ENCODE measurements around the gene HES5.

Gene HES5

DNA sequence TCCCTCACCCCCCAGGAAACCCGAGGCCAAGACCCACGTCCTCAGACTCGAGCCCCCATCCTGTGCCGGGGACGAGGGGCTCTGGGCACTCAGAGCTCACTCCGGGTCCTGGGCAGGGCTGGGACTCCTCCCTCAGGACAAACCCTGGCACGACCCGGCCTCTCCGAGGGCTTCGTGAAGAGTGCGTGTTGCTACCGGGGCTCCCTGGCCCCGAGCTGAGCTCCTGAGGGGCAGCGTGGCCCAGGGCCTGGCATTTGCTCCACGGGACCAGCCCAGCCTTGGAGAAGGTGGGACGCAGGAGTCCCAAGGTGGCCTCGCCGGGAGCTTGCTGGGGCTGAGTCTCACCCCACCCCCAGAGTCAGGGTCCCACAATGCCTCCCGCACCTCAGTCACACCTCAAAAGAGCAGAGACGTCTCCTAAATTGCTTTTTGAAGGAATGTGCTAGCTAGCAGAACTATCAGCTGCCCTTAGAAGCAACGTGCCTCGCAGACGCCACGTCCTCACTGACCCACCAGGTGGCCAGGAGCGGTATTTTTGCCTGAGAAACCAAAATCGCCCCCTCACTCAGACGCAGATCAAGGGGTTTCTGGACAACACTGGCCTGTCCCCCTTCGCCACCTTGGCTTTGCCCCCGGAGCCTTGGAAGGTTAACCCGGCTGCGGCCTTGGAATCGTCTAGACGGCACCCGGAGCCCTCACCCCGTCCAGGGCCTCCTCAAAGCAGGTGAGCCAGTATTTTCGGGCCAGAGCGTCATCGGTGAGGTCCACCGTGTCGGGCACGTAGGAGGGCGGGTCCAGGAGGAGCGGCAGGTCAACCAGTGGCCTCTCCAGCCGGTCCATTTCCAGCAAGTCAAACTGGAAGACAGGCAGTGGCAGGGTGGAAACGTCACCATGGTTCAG, 14.9 kb downstream of the HES5 start:
- DNase-seq (ENCODE audit: low read depth in 2 of 2) = no peak

DNA sequence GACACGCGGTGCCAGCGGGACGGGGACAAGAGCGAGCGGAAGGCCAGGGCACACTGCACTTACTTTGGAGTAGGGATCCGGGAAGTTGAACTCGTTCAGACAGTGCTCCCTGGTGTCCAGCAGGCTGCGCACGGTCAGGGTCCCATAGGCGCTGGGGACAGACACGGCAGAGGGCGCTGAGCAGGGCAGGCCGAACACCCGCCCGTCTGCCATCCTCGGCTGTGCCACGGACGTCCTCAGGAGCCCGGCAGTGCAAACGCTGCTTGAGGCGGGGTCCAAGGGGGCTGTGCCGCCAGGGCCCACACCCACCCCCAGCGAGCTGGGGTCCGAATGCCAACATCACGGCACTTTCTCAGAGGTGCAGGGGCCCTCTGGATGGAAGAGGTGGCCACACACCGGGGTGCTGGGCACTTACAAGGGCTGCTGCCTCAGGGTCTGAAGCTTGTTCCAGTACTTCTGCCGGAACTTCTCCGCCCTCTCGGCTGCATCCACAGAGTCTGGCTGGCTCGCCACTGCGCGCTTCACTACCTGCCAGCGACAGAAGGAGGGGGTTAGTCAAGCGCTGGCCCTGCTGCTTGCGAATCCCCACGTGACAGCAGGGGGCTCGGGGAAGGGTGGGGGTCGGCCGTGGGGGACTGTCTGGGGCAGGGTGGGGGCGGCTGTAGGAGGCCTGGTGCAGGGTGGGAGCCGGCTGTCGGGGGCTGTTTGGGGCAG, 16.0 kb downstream of the HES5 start:
- DNase-seq (ENCODE audit: low read depth in 2 of 2) = no peak

DNA sequence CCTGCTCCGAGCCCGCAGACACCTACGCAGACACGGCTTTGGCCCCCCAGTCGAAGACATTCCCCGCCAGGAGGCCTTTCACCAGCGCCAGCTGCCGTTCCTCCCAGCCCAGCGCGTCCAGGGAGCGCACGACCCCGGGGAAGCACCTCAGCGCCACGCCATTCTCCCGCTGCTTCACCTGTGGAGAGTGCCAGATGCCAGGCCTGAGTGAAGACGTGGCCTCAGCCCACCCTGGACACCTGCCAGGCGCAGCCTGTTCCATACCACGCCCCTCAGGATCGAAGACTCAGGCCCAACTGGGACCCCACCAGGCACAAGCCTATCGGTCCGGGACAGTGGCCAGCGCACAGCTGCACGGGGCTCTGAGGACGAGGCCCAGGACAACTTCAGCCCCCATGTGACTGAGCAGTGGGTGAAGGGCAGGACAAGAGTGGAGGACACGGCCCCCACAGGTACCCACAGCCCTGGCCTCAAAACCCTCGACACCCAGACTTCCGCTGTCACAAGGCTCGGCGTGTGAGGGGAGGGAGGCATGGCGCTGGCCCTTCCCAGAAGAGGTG, 17.1 kb downstream of the HES5 start:
- no peak for DNase-seq (ENCODE audit: low read depth in 2 of 2)

DNA sequence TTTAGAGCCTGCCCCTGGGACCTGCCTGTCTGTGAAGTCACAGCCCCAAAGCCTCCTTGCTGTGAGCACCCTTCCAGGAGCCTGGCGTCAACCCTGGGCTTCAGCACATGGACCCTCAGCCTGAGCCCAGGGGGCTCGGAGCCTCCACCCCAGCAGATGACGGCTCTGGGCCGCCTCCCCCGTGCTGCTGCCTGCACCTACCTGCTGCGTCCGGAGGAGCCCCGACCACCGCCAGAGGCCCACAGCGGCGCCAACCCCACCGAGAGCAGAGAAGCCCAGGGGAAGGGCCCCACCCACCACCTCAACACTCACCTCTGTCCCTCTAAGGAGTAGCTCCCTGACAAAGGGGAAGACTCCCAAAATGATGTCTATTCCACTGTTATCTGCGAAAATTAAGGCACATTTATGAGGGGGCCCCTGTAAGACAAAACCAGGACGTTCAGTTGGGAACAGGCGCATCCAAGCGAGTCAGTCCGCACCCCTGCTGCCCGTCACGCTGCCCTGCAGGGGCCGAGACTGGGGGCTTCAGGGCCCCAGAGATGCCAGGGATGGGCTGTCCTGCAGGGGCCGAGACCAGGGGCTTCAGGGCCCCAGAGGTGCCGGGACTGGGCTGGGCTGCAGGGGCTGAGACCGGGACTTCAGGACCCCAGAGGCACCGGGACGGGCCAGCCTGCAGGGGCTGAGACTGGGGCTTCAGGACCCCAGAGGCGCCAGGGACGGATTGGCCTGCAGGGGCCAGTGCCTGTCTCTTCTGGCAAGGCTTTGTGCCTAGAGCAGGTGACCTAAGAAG, 19.5 kb downstream of the HES5 start:
- DNase-seq (ENCODE audit: low read depth in 2 of 2) = no peak

DNA sequence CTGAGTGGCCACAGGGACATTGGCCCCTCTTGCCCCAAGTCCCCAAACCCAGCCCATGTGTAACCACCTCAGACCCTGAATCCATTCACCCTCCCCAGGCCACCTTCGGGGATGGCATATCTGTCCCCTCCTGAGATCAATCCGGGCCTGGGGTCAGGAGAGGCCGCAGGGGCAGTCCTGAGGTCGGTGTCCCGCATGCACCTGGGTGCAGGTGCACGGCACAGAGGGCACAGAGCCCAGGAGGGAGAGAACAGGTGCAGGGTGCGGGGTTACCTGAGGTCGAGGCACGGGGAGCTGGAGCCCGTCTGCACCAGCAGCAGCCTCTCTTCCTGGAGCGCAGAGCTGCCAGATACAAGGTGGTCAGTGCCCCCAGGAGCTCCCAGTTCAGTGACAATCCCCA, 20.5 kb downstream of the HES5 start:
- DNase-seq (ENCODE audit: low read depth in 2 of 2) = no peak

DNA sequence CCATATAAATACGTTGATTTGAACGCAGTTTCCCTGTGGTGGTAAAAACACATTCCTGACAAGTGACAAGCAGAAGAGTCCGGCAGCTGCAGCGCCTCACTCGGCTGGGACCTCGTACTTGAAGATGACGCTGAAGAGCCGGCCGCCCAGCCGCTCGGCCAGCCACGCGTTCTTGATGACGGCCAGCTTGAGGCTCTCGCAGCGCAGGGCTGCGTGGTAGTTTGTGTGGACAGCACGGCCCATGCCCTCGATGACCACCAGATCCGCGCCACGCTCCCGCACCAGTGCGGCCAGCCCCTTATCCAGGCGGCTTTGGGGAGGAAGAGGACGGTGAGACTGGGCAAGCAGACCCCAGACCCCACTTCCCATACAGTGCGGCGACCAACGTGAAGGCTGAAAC, 21.3 kb downstream of the HES5 start:
- DNase-seq (ENCODE audit: low read depth in 2 of 2) = no peak

DNA sequence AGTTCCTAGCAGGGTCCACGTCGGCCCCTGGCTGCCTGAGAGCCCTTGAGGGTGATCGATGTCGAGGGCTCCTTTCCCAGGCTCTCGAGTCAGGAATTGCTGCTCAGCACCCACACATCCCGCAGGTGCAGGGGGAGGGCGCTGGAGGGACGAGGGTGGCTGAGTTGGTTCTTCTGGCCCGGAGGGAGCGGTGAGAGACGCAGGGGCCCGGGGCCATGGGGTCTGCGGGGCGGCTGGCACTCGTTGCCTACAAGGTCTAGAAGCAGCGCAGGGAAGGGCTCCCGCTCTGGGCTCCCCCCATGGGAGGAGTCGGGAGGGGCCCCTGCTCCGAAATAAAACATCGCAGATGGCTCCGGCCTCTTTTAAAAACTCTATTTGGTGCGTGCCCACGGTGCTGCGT, 21.9 kb downstream of the HES5 start:
- DNase-seq (ENCODE audit: low read depth in 2 of 2) = no peak

DNA sequence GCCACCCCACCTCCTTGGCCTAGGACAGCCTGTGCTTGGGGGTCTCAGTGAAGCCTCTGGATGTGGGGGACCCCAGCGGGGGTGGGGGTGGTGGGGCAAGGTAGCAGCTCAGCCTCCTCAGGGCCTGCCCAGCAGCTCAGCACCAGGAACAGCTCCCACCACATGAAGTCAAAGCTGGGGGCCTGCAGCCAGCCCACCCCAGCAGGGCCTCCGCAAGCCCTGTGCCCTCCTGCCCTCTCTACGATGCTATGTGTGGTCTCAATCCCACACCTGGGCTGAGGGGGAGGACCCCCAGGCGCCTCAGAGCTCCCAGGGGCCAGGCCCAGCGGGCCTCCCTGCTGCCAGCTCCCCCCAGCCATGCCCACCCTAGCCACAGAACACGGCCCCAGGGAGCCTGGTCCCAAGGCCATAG, 22.3 kb downstream of the HES5 start:
- DNase-seq (ENCODE audit: low read depth in 2 of 2) = no peak

DNA sequence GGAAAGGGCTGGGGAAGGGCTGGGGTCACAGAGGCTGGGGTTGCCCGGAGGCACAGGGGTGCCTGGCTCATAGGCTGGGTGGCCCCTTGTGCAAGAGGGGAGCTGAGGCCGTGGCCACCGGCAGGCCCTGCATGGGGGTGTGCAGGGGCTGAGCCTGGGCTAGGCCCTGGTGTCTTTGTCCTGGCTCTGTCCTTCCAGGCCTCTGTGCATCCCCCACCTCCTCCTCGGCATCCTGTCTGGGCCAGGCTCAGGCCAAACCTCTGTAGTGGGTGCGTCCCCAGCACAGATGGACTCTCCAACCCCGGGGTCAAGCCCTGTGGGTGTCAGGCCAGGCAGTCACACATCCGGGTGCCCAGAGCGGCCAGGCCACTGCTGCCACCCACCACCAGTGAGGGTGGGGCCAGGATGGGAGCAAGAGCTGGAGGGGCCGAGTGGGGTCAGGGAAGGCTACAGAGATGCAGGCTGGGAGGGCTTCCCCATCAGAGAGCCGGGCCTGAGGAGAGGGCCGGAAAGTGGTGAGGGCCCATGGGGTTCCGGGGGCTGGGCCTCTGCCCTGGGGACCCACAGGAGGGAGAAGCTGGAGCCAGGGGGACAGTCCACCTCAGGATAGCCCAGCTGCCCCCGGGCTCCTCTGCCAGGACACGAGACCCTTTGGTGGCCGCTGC, 23.0 kb downstream of the HES5 start:
- no peak for DNase-seq (ENCODE audit: low read depth in 2 of 2)

DNA sequence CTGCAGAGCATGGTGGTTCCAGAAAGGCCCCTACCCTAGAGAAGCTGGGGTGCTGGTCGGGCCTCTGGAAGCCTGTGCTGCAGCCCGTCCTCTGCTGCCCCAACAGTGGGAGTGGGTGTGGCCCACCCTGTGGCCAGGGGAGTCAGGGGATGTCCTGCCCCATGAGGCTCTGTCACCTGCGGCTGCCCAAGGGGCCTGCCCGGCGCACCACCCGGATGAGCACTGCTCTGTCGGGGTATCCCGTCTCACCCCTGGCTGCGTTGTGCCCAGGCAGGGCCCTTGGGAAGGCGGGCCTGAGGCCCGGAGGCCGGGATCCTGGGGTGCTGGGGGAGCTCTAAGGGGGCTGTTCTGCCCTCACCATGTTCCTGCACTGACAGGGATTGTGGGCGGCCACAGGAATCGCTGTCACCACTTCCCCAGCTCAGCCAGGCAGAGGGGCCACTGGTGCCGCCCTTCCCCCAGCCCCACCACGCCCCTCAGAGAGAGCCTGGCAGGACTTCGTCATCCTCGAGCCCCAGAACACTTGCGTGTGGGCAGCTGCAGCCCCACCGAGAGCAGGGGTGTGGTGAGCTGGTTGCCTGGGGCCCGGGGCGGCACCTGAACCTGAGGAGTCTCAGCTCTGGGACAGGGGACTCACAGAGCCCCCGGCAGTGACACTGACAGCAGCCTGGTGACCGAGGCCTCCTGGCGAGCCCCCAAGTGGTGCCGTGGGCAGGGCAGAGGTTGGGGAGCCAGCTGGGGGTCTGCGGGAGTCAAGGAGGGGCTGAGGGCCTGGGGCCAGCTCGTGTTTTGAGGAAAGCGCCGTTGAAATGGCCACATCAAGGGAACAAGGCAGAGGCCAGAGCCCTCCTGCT, 23.8 kb downstream of the HES5 start:
- DNase-seq (ENCODE audit: low read depth in 2 of 2) = no peak

DNA sequence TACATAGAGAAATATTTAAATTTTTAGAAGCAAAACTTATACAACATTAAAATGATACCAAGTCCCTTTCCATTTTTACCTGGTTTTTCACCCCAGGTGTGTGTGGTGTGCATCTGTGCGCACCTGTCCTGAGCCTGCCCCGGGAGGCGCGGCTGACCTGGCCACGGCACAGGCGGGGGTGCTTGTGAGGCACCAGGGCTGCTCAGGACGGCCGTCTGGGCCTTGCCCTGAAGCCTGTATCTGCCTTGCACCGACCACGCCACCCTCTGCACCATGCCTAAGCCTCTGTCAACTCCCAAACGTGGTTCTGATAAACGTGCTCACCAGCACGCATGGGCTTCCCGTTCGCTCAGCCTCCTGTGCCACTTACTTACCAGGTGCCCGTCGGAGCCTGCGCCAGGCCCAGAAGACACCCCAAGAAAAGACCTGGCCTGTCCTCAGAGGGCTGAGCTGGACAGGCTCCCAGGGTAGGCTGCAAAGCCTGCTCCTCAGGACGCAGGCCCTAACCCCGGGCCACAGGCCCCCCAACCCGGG, 24.5 kb downstream of the HES5 start:
- DNase-seq (ENCODE audit: low read depth in 2 of 2) = no peak

DNA sequence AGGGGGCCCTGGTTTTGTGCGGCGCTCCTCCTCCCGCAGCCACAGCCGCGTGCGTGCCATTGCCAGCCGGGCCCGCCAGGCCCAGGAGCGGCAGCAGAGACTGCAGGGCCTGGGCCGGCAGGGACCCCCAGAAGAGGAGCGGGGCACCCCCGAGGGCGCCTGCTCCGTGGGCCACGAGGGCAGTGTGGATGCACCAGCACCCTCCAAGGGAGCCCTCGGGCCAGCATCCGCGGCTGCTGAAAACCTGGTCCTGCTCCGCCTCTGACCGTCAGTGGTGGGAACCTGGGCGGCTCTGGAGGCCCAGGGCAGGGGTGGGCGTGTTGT, 25.2 kb downstream of the HES5 start:
- no peak for DNase-seq (ENCODE audit: low read depth in 2 of 2)

DNA sequence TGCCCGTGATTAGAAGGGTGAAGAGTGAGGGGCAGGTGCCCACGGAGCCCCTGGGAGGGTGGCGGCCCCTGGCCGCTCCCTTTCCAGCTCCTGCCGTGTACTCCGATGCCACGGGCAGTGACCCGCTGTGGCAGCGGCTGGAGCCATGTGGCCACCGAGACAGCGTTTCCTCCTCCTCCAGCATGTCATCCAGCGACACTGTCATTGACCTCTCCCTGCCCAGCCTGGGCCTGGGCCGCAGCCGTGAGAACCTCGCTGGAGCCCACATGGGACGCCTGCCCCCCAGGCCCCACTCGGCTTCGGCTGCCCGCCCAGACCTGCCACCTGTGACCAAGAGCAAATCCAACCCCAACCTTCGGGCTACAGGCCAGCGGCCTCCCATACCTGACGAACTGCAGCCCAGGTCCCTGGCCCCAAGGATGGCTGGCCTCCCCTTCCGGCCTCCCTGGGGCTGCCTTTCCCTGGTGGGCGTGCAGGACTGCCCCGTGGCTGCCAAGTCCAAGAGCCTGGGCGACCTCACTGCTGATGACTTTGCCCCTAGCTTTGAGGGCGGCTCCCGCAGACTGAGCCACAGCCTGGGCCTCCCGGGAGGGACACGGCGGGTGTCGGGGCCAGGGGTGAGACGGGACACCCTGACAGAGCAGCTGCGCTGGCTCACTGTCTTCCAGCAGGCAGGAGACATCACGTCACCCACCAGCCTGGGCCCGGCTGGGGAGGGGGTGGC, 25.7 kb downstream of the HES5 start:
- no peak for DNase-seq (ENCODE audit: low read depth in 2 of 2)

DNA sequence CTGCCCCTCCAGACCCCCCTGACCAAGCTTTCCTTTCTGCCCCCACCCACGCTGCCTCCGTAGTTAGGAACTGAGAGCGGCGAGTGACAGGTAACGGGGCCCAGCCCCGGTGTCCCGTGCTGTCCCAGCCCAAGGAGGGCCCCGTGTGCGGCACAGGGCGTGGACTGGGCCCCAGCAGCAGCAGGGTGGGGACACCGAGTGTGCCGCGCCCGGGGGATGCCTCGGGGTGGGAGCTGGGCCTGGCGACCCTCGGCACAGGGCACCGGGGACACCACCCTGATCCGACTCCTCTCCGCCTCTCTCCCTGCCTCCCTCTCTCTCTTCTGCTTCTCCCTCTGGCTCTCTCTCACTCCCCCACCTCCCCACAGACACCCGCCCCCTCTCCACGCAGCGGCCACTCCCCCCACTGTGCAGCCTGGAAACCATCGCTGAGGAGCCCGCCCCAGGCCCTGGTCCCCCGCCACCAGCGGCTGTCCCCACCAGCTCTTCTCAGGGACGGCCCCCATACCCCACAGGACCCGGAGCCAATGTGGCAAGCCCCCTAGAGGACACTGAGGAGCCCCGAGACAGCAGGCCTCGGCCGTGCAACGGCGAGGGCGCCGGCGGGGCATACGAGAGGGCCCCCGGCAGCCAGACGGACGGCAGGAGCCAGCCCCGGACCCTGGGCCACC, 26.4 kb downstream of the HES5 start:
- DNase-seq (ENCODE audit: low read depth in 2 of 2) = no peak

DNA sequence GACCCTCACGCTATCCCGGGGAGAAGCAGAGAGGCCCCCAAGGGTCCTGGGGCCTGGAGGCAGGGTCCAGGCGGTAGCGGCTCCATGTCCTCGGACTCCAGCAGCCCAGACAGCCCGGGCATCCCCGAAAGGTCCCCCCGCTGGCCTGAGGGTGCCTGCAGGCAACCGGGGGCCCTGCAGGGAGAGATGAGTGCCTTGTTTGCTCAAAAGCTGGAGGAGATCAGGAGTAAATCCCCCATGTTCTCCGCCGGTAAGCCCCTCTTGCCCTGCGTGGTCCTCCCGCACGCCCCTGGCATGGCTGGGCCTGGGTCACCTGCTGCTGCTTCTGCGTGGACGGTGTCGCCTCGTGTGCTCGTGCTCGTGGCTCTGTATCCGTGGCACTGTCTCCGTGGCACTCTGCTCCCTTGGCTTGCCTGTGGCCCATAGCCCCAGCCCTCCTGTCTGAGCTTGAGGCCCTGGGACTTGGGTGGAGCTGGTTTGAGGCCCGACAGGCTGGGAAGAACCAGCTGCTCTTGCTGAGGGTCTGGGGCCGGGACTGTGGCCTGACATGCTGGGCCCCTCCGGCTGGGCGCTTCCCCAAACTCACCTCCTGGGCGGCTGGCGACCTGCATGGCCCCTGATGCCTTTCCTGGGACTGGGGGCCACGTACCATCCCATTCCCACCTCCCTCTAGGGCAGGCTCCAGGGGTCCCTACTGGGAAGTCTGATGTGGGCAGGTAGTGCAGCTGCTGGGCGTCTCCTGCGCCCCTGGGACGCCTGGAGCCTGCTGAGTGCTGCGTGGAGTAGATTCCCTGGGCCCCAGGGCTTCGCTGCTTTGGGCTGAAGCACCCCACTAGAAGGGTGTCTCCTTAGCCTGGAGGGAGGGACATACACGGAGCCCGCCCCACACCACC, 27.2 kb downstream of the HES5 start:
- no peak for DNase-seq (ENCODE audit: low read depth in 2 of 2)

DNA sequence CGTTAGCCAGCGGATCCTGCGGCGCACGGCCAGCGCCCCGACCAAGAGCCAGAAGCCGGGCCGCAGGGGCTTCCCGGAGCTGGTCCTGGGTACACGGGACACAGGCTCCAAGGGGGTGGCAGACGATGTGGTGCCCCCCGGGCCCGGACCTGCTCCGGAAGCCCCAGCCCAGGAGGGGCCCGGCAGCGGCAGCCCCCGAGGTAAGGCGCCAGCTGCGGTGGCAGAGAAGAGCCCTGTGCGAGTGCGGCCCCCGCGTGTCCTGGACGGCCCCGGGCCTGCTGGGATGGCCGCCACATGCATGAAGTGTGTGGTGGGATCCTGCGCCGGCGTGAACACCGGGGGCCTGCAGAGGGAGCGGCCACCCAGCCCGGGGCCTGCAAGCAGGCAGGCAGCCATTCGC, 27.9 kb downstream of the HES5 start:
- no peak for DNase-seq (ENCODE audit: low read depth in 2 of 2)

DNA sequence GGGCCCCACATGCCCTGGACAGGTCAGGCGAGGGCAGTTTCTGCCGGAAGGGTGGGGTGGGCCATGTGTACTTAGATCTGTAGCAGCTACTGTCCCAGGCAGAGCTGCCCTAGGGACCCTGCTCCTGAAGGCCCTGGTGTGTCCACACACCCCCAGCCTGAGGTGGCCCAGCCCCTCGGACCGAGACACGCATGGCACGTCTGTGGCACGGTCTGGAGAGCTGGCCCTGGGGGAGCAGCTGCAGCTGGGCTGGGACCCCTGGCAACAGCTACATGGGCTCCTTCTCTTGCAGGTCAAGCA, 28.3 kb downstream of the HES5 start:
- no peak for DNase-seq (ENCODE audit: low read depth in 2 of 2)

DNA sequence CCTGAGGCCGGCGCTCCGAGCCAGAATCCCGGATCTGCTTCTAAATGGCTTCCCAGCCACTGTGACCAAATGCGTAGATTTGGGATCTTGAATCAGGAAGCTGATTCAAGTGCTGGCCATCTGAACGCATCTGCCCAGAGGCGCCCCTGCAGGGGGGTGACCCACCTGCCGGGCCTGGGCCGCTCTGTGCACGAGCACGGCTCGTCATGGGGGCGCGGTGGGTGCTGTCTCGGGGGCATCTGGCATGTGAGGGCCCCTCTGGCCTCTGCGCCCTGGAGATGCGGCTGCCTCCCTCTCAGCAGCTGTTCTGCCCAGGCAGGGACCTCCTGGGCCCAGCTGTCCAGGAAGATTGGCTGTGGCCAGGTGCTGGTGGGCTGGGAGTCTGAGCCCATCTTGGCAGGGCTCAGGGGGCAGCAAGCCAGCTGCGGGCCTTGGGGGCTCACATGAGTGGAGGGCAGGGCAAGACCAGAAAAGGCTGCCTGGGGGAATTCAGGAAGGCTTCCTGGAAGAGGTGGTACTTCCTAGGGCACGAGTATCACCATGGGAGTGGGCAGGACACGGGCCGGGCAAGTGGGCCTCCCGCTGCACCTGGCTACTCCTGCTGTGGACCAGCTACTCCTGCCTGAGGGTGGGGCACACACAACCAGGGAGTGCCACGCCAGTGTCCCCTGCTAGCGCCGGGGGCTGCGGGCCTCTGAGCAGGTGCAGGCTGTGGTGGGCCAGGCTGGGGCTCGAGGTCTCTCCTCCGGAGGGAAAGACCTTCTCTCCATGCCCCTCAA, 28.8 kb downstream of the HES5 start:
- no peak for DNase-seq (ENCODE audit: low read depth in 2 of 2)
